Upper lobe of left lung (tissue), 4 donors: ENCODE data around the gene TTC28.

Experiments used
- CTCF ChIP-seq, 6 experiments: fragments of 450-650 bp in 4 of 6; fragments of 200-600 bp in 2 of 6; sonication (generic) in 2 of 6; IDR thresholded peaks; one replicate each; pipeline ENCODE4 v1.5.1; 2016 to 2019; ENCODE audit warnings: antibody characterized with exemption in 6 of 6
- POLR2AphosphoS5 ChIP-seq, 2 donors: sonication (generic); formaldehyde crosslinking; IDR thresholded peaks; one replicate each; pipeline ENCODE4 v1.5.1; 2017; ENCODE audit warnings: antibody characterized with exemption in 2 of 2

GRCh38 chr22:28029956-28030355 is 649.7 kb downstream of the TTC28 start:
- no peak for TF ChIP-seq POLR2AphosphoS5 (IDR thresholded peaks at IDR 0.05)
- no peak for TF ChIP-seq CTCF (IDR thresholded peaks at IDR 0.05)
